H1 (cell line): ENCODE data around the gene RNF13. TPM values are rescaled to one million over a fixed set of nuclear protein-coding genes. Genes with fewer than 3 reads are reported as not detected.

ENCODE experiments used
- CTCF ChIA-PET: fragments of 300-600 bp; sonication (Branson Sonifier 250); formaldehyde crosslinking; loops from one replicate; lab custom pipeline; 2021; ENCODE audit not compliant: partially characterized antibody; lab: Charles Lee
- POLR2A ChIA-PET: fragments of 300-600 bp; sonication (Branson Sonifier 250); formaldehyde crosslinking; loops from one replicate; lab custom pipeline; 2021; ENCODE audit warnings: inconsistent platforms; ENCODE audit not compliant: partially characterized antibody; lab: Charles Lee
- DNase-seq, 2 experiments: peaks; one replicate each; pipeline versions ENCODE4 v3.0.0 to v3.0.0-alpha.2; 2010 to 2022; ENCODE audit warnings: low spot score in 2 of 2, low read depth in 1 of 2, mixed read lengths in 1 of 2
- FAIRE-seq: peaks from 2 replicates; lab custom pipeline; 2011; peaks lifted over from hg19 to GRCh38; lab: Jason Lieb, UNC
- H2AFZ ChIP-seq: 2 replicates; pipeline ENCODE4 v1.8.1; 2012; ENCODE audit warnings: low read length, inconsistent platforms
- H2AK5ac ChIP-seq: 2 replicates; pipeline ENCODE4 v1.6.1; 2013; ENCODE audit warnings: low read depth, low read length
- H2BK120ac ChIP-seq: replicated peaks from 2 replicates; pipeline ENCODE3; 2013; ENCODE audit warnings: low read depth, low read length, inconsistent platforms
- H2BK12ac ChIP-seq: 2 replicates; pipeline ENCODE4 v1.6.1; 2013; ENCODE audit warnings: low read depth, low read length
- H2BK15ac ChIP-seq: 2 replicates; pipeline ENCODE4 v1.6.1; 2013; ENCODE audit warnings: low read length
- H2BK20ac ChIP-seq: 2 replicates; pipeline ENCODE4 v1.6.1; 2013; ENCODE audit warnings: low read length
- H2BK5ac ChIP-seq: 2 replicates; pipeline ENCODE4 v1.6.1; 2013; ENCODE audit warnings: low read depth, low read length
- H3K14ac ChIP-seq: 2 replicates; pipeline ENCODE4 v1.6.1; 2013; ENCODE audit warnings: inconsistent platforms; ENCODE audit not compliant: insufficient read length
- H3K18ac ChIP-seq: 2 replicates; pipeline ENCODE4 v1.6.1; 2013; ENCODE audit warnings: low read length; ENCODE audit errors: extremely low read depth
- H3K23ac ChIP-seq: 2 replicates; pipeline ENCODE4 v1.6.1; 2013; ENCODE audit warnings: inconsistent platforms; ENCODE audit not compliant: insufficient read length
- H3K23me2 ChIP-seq: 2 replicates; pipeline ENCODE4 v1.6.1; 2013; ENCODE audit warnings: low read depth, low read length
- H3K27ac ChIP-seq: 2 replicates; pipeline ENCODE4 v1.6.1; 2011; ENCODE audit warnings: low read depth, low read length, inconsistent platforms
- H3K27me3 ChIP-seq, 4 experiments: replicated peaks in 1 of 4; 1 replicate in 1 of 4; 2 replicates in 3 of 4; pipeline versions ENCODE4 v1.6.1 to v1.8.1; 2011 to 2013; ENCODE audit warnings: low read length in 3 of 4, mild to moderate bottlenecking in 3 of 4, inconsistent platforms in 2 of 4, mixed read lengths in 2 of 4, moderate library complexity in 1 of 4; ENCODE audit not compliant: control insufficient read depth in 3 of 4, insufficient read depth in 3 of 4; ENCODE audit errors: extremely low read depth in 1 of 4
- H3K36me3 ChIP-seq, 4 experiments: 2 replicates each; pipeline versions ENCODE4 v1.6.1 to v1.8.1; 2011 to 2013; ENCODE audit warnings: mild to moderate bottlenecking in 4 of 4, low read length in 3 of 4, moderate library complexity in 2 of 4, control low read depth in 1 of 4, inconsistent platforms in 1 of 4; ENCODE audit not compliant: insufficient read depth in 4 of 4, control insufficient read depth in 2 of 4
- H3K4ac ChIP-seq: replicated peaks from 2 replicates; pipeline ENCODE3; 2013; ENCODE audit warnings: low read length, low read depth, mixed read lengths, inconsistent platforms; ENCODE audit not compliant: insufficient read length
- H3K4me1 ChIP-seq, 4 experiments: replicated peaks in 1 of 4; 1 replicate in 1 of 4; 2 replicates in 3 of 4; pipeline versions ENCODE4 v1.6.1 to v1.8.1; 2011 to 2013; ENCODE audit warnings: low read length in 3 of 4, inconsistent platforms in 2 of 4, mixed read lengths in 1 of 4; ENCODE audit not compliant: insufficient read depth in 4 of 4, control insufficient read depth in 3 of 4
- H3K4me2 ChIP-seq, 2 experiments: 2 replicates each; pipeline versions ENCODE4 v1.6.1 to v1.8.1; 2011 to 2013; ENCODE audit warnings: low read depth in 2 of 2, low read length in 2 of 2, control low read depth in 1 of 2, inconsistent platforms in 1 of 2, mild to moderate bottlenecking in 1 of 2; ENCODE audit not compliant: insufficient read depth in 1 of 2
- H3K4me3 ChIP-seq, 4 experiments: fragments of 200-600, 300-600 bp in 1 of 4; sonication (generic), shearing (Covaris generic), sonication (Bioruptor Twin) in 1 of 4; 2 replicates each; pipeline versions ENCODE4 v1.5.1 to v1.8.1; 2011 to 2016; ENCODE audit warnings: low read length in 4 of 4, low read depth in 3 of 4, control low read depth in 2 of 4, inconsistent platforms in 2 of 4, mild to moderate bottlenecking in 2 of 4, mixed read lengths in 1 of 4, moderate library complexity in 1 of 4; ENCODE audit not compliant: insufficient read depth in 2 of 4; ENCODE audit errors: extremely low read depth in 1 of 4
- H3K56ac ChIP-seq: replicated peaks from 2 replicates; pipeline ENCODE3; 2013; ENCODE audit warnings: low read depth, mild to moderate bottlenecking, mixed read lengths, low read length, inconsistent platforms; ENCODE audit not compliant: insufficient read length
- H3K79me1 ChIP-seq: 2 replicates; pipeline ENCODE4 v1.6.1; 2013; ENCODE audit warnings: low read depth, low read length, control low read depth
- H3K79me2 ChIP-seq, 2 experiments: 2 replicates each; pipeline versions ENCODE4 v1.6.1 to v1.8.1; 2012 to 2013; ENCODE audit warnings: low read length in 2 of 2, mild to moderate bottlenecking in 2 of 2, inconsistent platforms in 1 of 2; ENCODE audit not compliant: insufficient read depth in 2 of 2, control insufficient read depth in 1 of 2
- H3K9ac ChIP-seq, 4 experiments: replicated peaks in 1 of 4; 1 replicate in 1 of 4; 2 replicates in 3 of 4; pipeline versions ENCODE4 v1.6.1 to v1.8.1; 2011 to 2013; ENCODE audit warnings: low read depth in 3 of 4, low read length in 3 of 4, control low read depth in 2 of 4, mild to moderate bottlenecking in 2 of 4, moderate library complexity in 2 of 4, inconsistent platforms in 1 of 4; ENCODE audit errors: extremely low read depth in 1 of 4
- H3K9me3 ChIP-seq, 2 experiments: 2 replicates each; pipeline versions ENCODE4 v1.6.1 to v1.8.1; 2012 to 2013; ENCODE audit warnings: mild to moderate bottlenecking in 2 of 2, moderate library complexity in 2 of 2, control low read depth in 1 of 2, inconsistent platforms in 1 of 2, low read depth in 1 of 2, low read length in 1 of 2, mixed read lengths in 1 of 2; ENCODE audit not compliant: insufficient read depth in 2 of 2
- H4K20me1 ChIP-seq, 2 experiments: replicated peaks in 1 of 2; 2 replicates each; pipeline versions ENCODE3 to v1.8.1; 2011 to 2013; ENCODE audit warnings: inconsistent platforms in 2 of 2, low read length in 2 of 2, mild to moderate bottlenecking in 1 of 2; ENCODE audit not compliant: insufficient read depth in 2 of 2, control insufficient read depth in 1 of 2
- H4K5ac ChIP-seq: 2 replicates; pipeline ENCODE4 v1.6.1; 2013; ENCODE audit warnings: low read length, low read depth, mixed read lengths, inconsistent platforms; ENCODE audit not compliant: insufficient read length
- H4K8ac ChIP-seq: 2 replicates; pipeline ENCODE4 v1.8.0; 2013; ENCODE audit warnings: mild to moderate bottlenecking, moderate library complexity, low read length, inconsistent platforms; ENCODE audit not compliant: insufficient read depth; ENCODE audit errors: extremely low read depth
- H4K91ac ChIP-seq: replicated peaks from 2 replicates; pipeline ENCODE3; 2013; ENCODE audit warnings: low read length, mixed read lengths, inconsistent platforms; ENCODE audit not compliant: insufficient read length
- BACH1 ChIP-seq: IDR thresholded peaks from 2 replicates; pipeline ENCODE4 v1.6.1; 2012; ENCODE audit warnings: low read length, improper control_type of control experiment
- BCL11A ChIP-seq, 2 experiments: IDR thresholded peaks; one replicate each; pipeline ENCODE4 v1.6.1; 2011; ENCODE audit warnings: low read depth in 2 of 2, low read length in 2 of 2, mild to moderate bottlenecking in 2 of 2
- BRCA1 ChIP-seq: IDR thresholded peaks from 2 replicates; pipeline ENCODE4 v1.6.1; 2012; ENCODE audit warnings: low read depth, low read length, improper control_type of control experiment
- E2F6 ChIP-seq: IDR thresholded peaks from 2 replicates; pipeline ENCODE4 v1.6.1; 2012; ENCODE audit warnings: inconsistent platforms
- FOSL1 ChIP-seq: IDR thresholded peaks from 2 replicates; pipeline ENCODE4 v1.6.1; 2011; ENCODE audit warnings: mild to moderate bottlenecking, low read depth, low read length, moderate library complexity; ENCODE audit not compliant: insufficient read depth
- GABPA ChIP-seq: IDR thresholded peaks from 2 replicates; pipeline ENCODE4 v1.6.1; 2011; ENCODE audit warnings: mild to moderate bottlenecking, low read length, moderate library complexity, borderline replicate concordance; ENCODE audit not compliant: insufficient read depth
- KDM4A ChIP-seq: IDR thresholded peaks from one replicate; pipeline ENCODE4 v1.7.1; 2012; ENCODE audit warnings: low read depth, mild to moderate bottlenecking, moderate library complexity, low read length, inconsistent platforms; ENCODE audit not compliant: severe bottlenecking
- POLR2A ChIP-seq, 2 experiments: IDR thresholded peaks; 1 replicate in 1 of 2; 2 replicates in 1 of 2; pipeline ENCODE4 v1.6.1; 2011; ENCODE audit warnings: low read depth in 2 of 2, low read length in 2 of 2, mild to moderate bottlenecking in 2 of 2; ENCODE audit errors: control extremely low read depth in 1 of 2
- POU5F1 ChIP-seq: IDR thresholded peaks from 2 replicates; pipeline ENCODE4 v1.6.1; 2011; ENCODE audit warnings: low read depth, mild to moderate bottlenecking, low read length, moderate library complexity
- RAD21 ChIP-seq, 2 experiments: IDR thresholded peaks in 1 of 2; conservative IDR thresholded peaks in 1 of 2; 2 replicates each; pipeline ENCODE4 v1.6.1; 2011; ENCODE audit warnings: low read depth in 2 of 2, low read length in 2 of 2, improper control_type of control experiment in 1 of 2, inconsistent platforms in 1 of 2, mild to moderate bottlenecking in 1 of 2, moderate library complexity in 1 of 2
- SIRT6 ChIP-seq: IDR thresholded peaks from one replicate; pipeline ENCODE4 v1.7.1; 2012; ENCODE audit warnings: low read length, inconsistent platforms
- SIX5 ChIP-seq: IDR thresholded peaks from 2 replicates; pipeline ENCODE4 v1.6.1; 2011; ENCODE audit warnings: mild to moderate bottlenecking, low read depth, low read length
- SUZ12 ChIP-seq: fragments of 200-600 bp; sonication (generic); IDR thresholded peaks from 2 replicates; pipeline ENCODE4 v1.6.1; 2012; ENCODE audit warnings: mild to moderate bottlenecking, inconsistent platforms, low read length, moderate library complexity, mixed read lengths
- TBP ChIP-seq: IDR thresholded peaks from 2 replicates; pipeline ENCODE4 v1.6.1; 2011; ENCODE audit warnings: low read depth, low read length, improper control_type of control experiment
- TCF12 ChIP-seq: IDR thresholded peaks from 2 replicates; pipeline ENCODE4 v1.6.1; 2011; ENCODE audit warnings: low read depth, mild to moderate bottlenecking, low read length
- WGBS, 2 experiments: shearing (Covaris generic) in 1 of 2; methylation state at CpG; one replicate each; pipeline versions ENCODE4 v1.1.6 to v1.1.7; 2013 to 2015; ENCODE audit warnings: low lambda C conversion rate in 2 of 2, mixed read lengths in 2 of 2, inconsistent platforms in 1 of 2, low coverage in 1 of 2, missing lambda C conversion rate in 1 of 2; ENCODE audit not compliant: insufficient replicate concordance in 2 of 2, insufficient coverage in 1 of 2, insufficient read length in 1 of 2; ENCODE audit errors: extremely low coverage in 1 of 2, missing lambda C conversion rate in 1 of 2; 5-methylcytosine and 5-hydroxymethylcytosine counted together
- polyA plus RNA-seq, 7 experiments: library from polyadenylated mRNA; depleted of rRNA in 3 of 7; stranded (reverse) in 5 of 7; unstranded in 2 of 7; fragments of >200 nt in 5 of 7; fragments of 200-250 nt in 2 of 7; gene quantifications; 1 replicate in 5 of 7; 2 replicates in 1 of 7; 4 replicates in 1 of 7; pipeline versions ENCODE4 v1.2.1 to v1.2.3, GENCODE V29; 2011 to 2013; ENCODE audit warnings: missing spikeins in 2 of 7, mixed read lengths in 2 of 7
- total RNA-seq: library from RNA; stranded (reverse); fragmentation: NEBNext Ultra II Directional; extraction: Animal tissue kit (Norgen Biotek cat#: 25700); gene quantifications from 2 replicates; pipeline ENCODE4 v1.2.1, GENCODE V29; 2021

RNF13 gene
- total and polyA plus RNA-seq, 2 of the 8 experiments (the other 6 are each of a cell fraction or from before 2014, with no cell fraction given): 19.4 to 35.4 TPM

- no peaks in the 10 kb centered on the region for H3K9me3 ChIP-seq
- H2AFZ ChIP-seq: no peak overlapping the region
- peaks cover 0 to 2% of the 10 kb centered on the region in 2 experiments for H4K20me1 ChIP-seq
- H3K9ac ChIP-seq: no peak overlapping the region
- no peaks in the 10 kb centered on the region for H3K27me3 ChIP-seq
- no peaks in the 10 kb centered on the region for H3K23me2 ChIP-seq
- peaks cover 0 to 3% (median 0%) of the 10 kb centered on the region in 4 experiments; a peak in 1 of 7 replicates for H3K4me1 ChIP-seq
- H2BK12ac ChIP-seq: no peak overlapping the region
- no peak overlapping the region for H2BK15ac ChIP-seq
- no peaks in the 10 kb centered on the region for H3K36me3 ChIP-seq
- H3K56ac ChIP-seq: no peak overlapping the region
- no peak overlapping the region for H2BK20ac ChIP-seq
- H2BK120ac ChIP-seq: no peak overlapping the region
- no peak overlapping the region for H3K23ac ChIP-seq
- H3K18ac ChIP-seq: no peak overlapping the region
- no peak overlapping the region for H3K14ac ChIP-seq
- H2BK5ac ChIP-seq: no peak overlapping the region
- H3K4ac ChIP-seq: no peak overlapping the region
- DNase-seq (no peak), FAIRE-seq (peak; percentile 42)
- H4K5ac ChIP-seq: no peak overlapping the region
- H3K79me1 ChIP-seq: no peaks in the 10 kb centered on the region; the same call in 1 of the 2 replicates
- no peak overlapping the region for H4K91ac ChIP-seq
- H3K79me2 ChIP-seq: peaks cover 0 to 100% of the 10 kb centered on the region in 2 experiments; a peak in 3 of 4 replicates
- ChIA-PET POLR2A (no interaction called here), CTCF (interaction anchor here (0.7 to 2.6 kb wide), 8 partner anchors 11 to 331 kb away, joined by 3 to 13 read pairs (median 3); no protein-coding TSS in a partner anchor)
- no peak overlapping the region for H2AK5ac ChIP-seq
- no peak overlapping the region for H3K4me3 ChIP-seq
- WGBS, 2 experiments: 83% methylated on average over 1 of the region's 1 CpG; no CpG with 5 or more reads in 1 of the 2 experiments
- H3K4me2 ChIP-seq: no peak overlapping the region
- no peak overlapping the region for H3K27ac ChIP-seq
- H4K8ac ChIP-seq: no peak overlapping the region
- no peak for TF ChIP-seq FOSL1
- TF ChIP-seq E2F6: no peak
- TF ChIP-seq BRCA1: no peak
- no peak for TF ChIP-seq POU5F1
- no peak for TF ChIP-seq GABPA
- no peak for TF ChIP-seq SIRT6
- TF ChIP-seq SIX5: no peak
- TF ChIP-seq BACH1: no peak
- no peak for TF ChIP-seq KDM4A
- TF ChIP-seq POLR2A (IDR thresholded peaks at IDR 0.05; ENCODE audit: control extremely low read depth in 1 of 2, low read depth in 2 of 2, low read length in 2 of 2): no peak
- no peak for TF ChIP-seq TCF12
- TF ChIP-seq RAD21 (IDR thresholded peaks at IDR 0.05 in 1 of 2, conservative IDR thresholded peaks at IDR 0.05 in 1 of 2; ENCODE audit: low read depth in 2 of 2, low read length in 2 of 2): no peak
- TF ChIP-seq BCL11A (IDR thresholded peaks at IDR 0.05; ENCODE audit: low read depth in 2 of 2, low read length in 2 of 2): no peak
- TF ChIP-seq TBP: no peak
- TF ChIP-seq SUZ12: no peak
Measured at GRCh38 chr3:149819432-149819831, 6.4 kb downstream of the RNF13 start.
